Cerebellar cortex (tissue), 1 donor: ENCODE measurements around the gene BTLA.
"Not testable (repeated sequence)": the region's sequence is repeated elsewhere in the genome, so short reads cannot be mapped to it uniquely, and the experiment has no call there.

Experiments
- DNase-seq: peaks from one replicate; pipeline ENCODE4 v3.0.0-alpha.2; 2015; ENCODE audit warnings: low spot score

BTLA gene

DNA sequence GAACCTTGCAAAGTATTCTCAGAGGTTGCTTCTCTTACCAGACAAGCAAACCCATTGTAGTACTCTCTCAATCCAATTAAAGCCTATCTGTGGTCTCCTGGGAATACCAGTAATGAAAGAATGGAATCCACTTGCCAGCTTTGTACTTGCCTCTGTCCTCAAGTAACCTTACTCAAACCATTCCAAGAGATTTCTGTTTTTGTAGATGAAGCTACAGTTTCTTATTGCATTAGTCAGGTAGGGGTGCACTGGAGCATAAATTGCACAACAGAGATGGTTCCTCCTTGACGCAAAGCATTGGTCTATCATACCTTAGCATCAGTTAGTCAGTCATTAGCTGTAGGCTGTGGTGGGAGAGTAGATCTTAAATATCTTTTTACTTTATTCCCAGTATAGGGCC lies 52.9 kb downstream of the BTLA start:
- DNase-seq = no peak

DNA sequence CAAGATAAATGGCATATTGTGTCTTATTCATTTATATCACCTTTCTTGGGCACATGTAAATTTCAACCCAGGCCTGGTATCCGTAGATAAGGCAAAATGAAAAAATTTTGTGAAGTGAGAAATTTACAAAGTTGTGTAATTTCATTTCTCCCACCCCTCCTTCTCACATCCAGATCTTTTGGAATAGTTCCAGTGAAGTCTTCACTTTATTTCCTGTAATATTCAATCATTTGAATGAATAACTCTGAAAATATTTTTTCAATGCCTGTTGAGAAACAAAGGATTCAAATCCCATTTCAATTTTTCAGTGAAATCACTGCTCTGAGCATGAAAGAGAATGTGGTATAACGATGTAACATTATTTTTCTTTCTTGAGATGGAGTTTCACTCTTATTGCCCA lies 53.4 kb downstream of the BTLA start:
- DNase-seq = no peak

- DNase-seq = peak; percentile 11
Observed at GRCh38 chr3:112437146-112438022, 61.9 kb downstream of the BTLA start.

DNA sequence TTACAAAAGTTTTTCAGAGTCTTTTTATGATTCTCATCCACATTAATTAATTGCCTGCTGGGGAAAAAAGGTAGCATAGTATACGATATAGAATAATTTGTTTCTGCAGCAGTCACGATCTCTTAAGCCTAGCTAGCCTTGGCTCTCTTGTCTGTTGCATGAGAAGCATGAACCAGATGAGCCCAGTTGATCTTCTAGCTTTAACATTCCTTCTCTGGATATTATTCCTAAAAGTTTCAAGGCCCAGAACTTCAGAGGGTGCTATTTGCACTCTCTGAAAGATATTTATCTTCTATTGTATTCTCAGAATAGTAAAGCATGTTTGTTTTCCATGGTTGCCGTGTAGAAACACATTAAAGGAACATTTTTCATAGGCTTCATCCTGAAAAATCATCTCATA lies 69.3 kb downstream of the BTLA start:
- DNase-seq = no peak

DNA sequence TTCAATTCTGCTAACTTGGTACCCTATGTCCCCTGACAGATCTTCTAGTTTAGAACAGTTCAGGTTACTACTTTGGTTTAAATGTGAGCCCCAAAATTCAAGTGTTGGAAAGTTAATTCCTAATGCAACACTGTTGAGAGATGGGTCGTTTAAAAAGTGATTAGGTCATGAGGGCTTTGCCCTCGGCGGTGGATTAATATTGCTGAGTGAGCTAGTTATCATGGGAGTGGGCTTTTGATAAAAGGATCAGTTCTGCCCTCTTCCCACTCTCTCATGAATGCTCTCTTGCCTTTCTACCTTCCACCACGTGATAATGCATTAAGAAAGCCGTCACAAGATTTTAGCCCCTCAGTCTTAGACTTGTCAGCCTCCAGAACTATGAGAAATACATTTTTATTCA lies 72.1 kb downstream of the BTLA start:
- DNase-seq = no peak

GRCh38 chr3:112425858-112426750 lies 73.2 kb downstream of the BTLA start:
- no peak for DNase-seq

DNA sequence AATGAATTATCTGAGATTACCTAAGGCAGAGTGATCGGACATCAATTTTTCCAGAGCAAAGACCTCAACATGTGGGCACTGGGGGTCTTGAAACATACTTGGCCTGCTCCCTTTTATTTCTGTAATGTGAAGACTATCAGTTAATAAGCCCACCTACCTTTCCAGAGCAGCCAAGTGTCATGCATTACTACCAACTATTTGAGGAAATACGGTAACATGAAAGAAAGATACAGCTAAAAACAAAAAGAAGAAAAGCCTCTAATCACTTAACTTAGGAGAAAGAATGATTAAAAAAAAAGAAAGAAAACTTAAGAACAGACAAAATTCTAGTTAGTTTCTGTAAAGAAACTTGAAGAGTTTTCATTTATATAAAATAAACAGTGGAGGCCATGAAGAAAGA lies 73.9 kb downstream of the BTLA start:
- DNase-seq = no peak

DNA sequence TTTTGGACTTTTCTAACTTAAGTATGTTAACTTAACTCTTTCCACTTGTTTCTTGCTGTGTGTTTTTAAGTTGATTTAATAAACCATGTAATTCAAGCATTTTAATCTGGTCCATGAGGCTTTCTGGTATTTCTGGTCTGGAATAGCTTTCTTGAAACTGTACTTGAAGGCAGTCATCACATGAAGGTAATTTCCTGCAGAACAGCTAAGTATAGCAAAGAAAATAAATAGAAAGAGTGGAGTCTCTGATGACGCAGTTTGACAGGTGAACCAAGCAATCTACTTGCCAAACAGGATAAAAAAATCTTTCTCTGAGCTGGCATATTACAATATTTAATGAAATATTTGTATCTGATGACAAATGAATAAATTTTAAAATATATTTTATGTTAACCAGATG lies 74.9 kb downstream of the BTLA start:
- DNase-seq = no peak

- DNase-seq = not testable (repeated sequence)
Observed at GRCh38 chr3:112422921-112423320, 76.4 kb downstream of the BTLA start.

GRCh38 chr3:112418526-112418925 lies 80.7 kb downstream of the BTLA start:
- not testable (repeated sequence) for DNase-seq

- no peak for DNase-seq
Observed at GRCh38 chr3:112417696-112418318, 81.5 kb downstream of the BTLA start.

- no peak for DNase-seq
Observed at GRCh38 chr3:112416391-112417212, 82.7 kb downstream of the BTLA start.

- no peak for DNase-seq
Observed at GRCh38 chr3:112415390-112415789, 83.9 kb downstream of the BTLA start.
